Tibial nerve (tissue), 4 donors: ENCODE results near the gene GLIPR1L1. TPM values are rescaled to one million over a fixed set of nuclear protein-coding genes. Genes with fewer than 3 reads are reported as not detected.

ENCODE experiments used
- DNase-seq, 2 donors: peaks; one replicate each; pipeline ENCODE4 v3.0.0-alpha.2; 2019; ENCODE audit warnings: low spot score in 2 of 2
- H3K27ac ChIP-seq, 4 donors: fragments of 200-600 bp; sonication (generic) in 3 of 4; one replicate each; pipeline ENCODE4 v1.5.1; 2017 to 2019; ENCODE audit warnings: mild to moderate bottlenecking in 1 of 4
- H3K27me3 ChIP-seq, 2 donors: fragments of 200-600 bp; sonication (generic) in 1 of 2; one replicate each; pipeline versions ENCODE4 v1.5.1 to v1.6.0; 2017 to 2019
- H3K36me3 ChIP-seq, 3 donors: fragments of 200-600 bp; sonication (generic); one replicate each; pipeline ENCODE4 v1.5.1; 2018 to 2019
- H3K4me1 ChIP-seq, 4 donors: fragments of 200-600 bp; sonication (generic) in 3 of 4; one replicate each; pipeline ENCODE4 v1.5.1; 2017 to 2019
- H3K4me3 ChIP-seq, 4 donors: fragments of 200-600 bp; sonication (generic) in 3 of 4; one replicate each; pipeline ENCODE4 v1.5.1; 2017 to 2019; ENCODE audit warnings: mild to moderate bottlenecking in 1 of 4, moderate library complexity in 1 of 4
- H3K9me3 ChIP-seq, 4 donors: fragments of 200-600 bp; sonication (generic) in 3 of 4; one replicate each; pipeline ENCODE4 v1.5.1; 2017 to 2019
- CTCF ChIP-seq, 5 experiments: fragments of 200-600 bp in 3 of 5; fragments of 450-650 bp in 2 of 5; sonication (generic) in 3 of 5; IDR thresholded peaks; one replicate each; pipeline ENCODE4 v1.5.1; 2016 to 2019; ENCODE audit warnings: antibody characterized with exemption in 5 of 5, mild to moderate bottlenecking in 3 of 5, moderate library complexity in 2 of 5
- EP300 ChIP-seq, 2 donors: sonication (generic); formaldehyde crosslinking; IDR thresholded peaks; one replicate each; pipeline ENCODE4 v1.6.1; 2017; ENCODE audit warnings: antibody characterized with exemption in 2 of 2, mild to moderate bottlenecking in 1 of 2
- POLR2A ChIP-seq, 2 donors: fragments of 450-650 bp; IDR thresholded peaks; one replicate each; pipeline ENCODE4 v1.6.1; 2017; ENCODE audit warnings: antibody characterized with exemption in 2 of 2, mild to moderate bottlenecking in 2 of 2, moderate library complexity in 2 of 2
- WGBS, 2 donors: methylation state at CpG; one replicate each; pipeline ENCODE4 v1.1.5; 2018; 5-methylcytosine and 5-hydroxymethylcytosine counted together
- total RNA-seq, 4 donors: library from RNA; depleted of rRNA; stranded (reverse); fragments of >200 nt; gene quantifications; one replicate each; pipeline ENCODE4 v1.1.0, GENCODE V29; 2016

The GLIPR1L1 gene
- total RNA-seq, 4 donors from 2014 or later: not detected

GRCh38 chr12:75364919-75365318 lies 30.4 kb downstream of the GLIPR1L1 start:
- no peaks in the 10 kb centered on the region for H3K27me3 ChIP-seq
- no peaks in the 10 kb centered on the region for H3K9me3 ChIP-seq
- no peak overlapping the region for H3K4me3 ChIP-seq
- H3K36me3 ChIP-seq: peaks cover 0 to 9% (median 0%) of the 10 kb centered on the region in 3 donors
- peaks cover 0 to 12% (median 2%) of the 10 kb centered on the region in 4 donors for H3K4me1 ChIP-seq
- no peak for DNase-seq
- TF ChIP-seq POLR2A (IDR thresholded peaks at IDR 0.05): no peak
- TF ChIP-seq CTCF (IDR thresholded peaks at IDR 0.05): no peak
- TF ChIP-seq EP300 (IDR thresholded peaks at IDR 0.05): no peak
- H3K27ac ChIP-seq: no peak overlapping the region

GRCh38 chr12:75366629-75367028 lies 32.2 kb downstream of the GLIPR1L1 start:
- Histone ChIP-seq H3K4me3 (no peak overlapping the region), H3K27ac (no peak overlapping the region), H3K4me1 (peaks cover 0 to 12% (median 2%) of the 10 kb centered on the region in 4 donors), H3K27me3 (no peaks in the 10 kb centered on the region), H3K36me3 (no peaks in the 10 kb centered on the region), H3K9me3 (no peaks in the 10 kb centered on the region)
- no peak for TF ChIP-seq CTCF (IDR thresholded peaks at IDR 0.05)
- no peak for TF ChIP-seq POLR2A (IDR thresholded peaks at IDR 0.05)
- no peak for TF ChIP-seq EP300 (IDR thresholded peaks at IDR 0.05)
- no peak for DNase-seq
- 63 to 89% methylated on average over 1 of the region's 1 CpG for WGBS, 2 donors

GRCh38 chr12:75374971-75375370 lies 40.5 kb downstream of the GLIPR1L1 start:
- no peak for TF ChIP-seq CTCF (IDR thresholded peaks at IDR 0.05)
- no peak for TF ChIP-seq POLR2A (IDR thresholded peaks at IDR 0.05)
- no peak for TF ChIP-seq EP300 (IDR thresholded peaks at IDR 0.05)
- peaks cover 0 to 5% (median 0%) of the 10 kb centered on the region in 4 donors for H3K4me1 ChIP-seq
- WGBS, 2 donors: 90 to 92% methylated on average over 2 of the region's 2 CpGs

GRCh38 chr12:75378354-75378753 lies 43.9 kb downstream of the GLIPR1L1 start:
- no peak overlapping the region for H3K4me3 ChIP-seq
- no peaks in the 10 kb centered on the region for H3K36me3 ChIP-seq
- H3K27ac ChIP-seq: no peak overlapping the region
- TF ChIP-seq POLR2A (IDR thresholded peaks at IDR 0.05) (no peak), EP300 (IDR thresholded peaks at IDR 0.05) (no peak)
- no peak for DNase-seq
- peaks cover 0 to 5% (median 0%) of the 10 kb centered on the region in 4 donors for H3K4me1 ChIP-seq
- H3K27me3 ChIP-seq: no peaks in the 10 kb centered on the region
- 85 to 87% methylated on average over 1 of the region's 1 CpG for WGBS, 2 donors
- no peaks in the 10 kb centered on the region for H3K9me3 ChIP-seq

More at GRCh38 chr12:75374971-75375370, 40.5 kb downstream of the GLIPR1L1 start:
- no peaks in the 10 kb centered on the region for H3K27me3 ChIP-seq
- DNase-seq: no peak
- H3K9me3 ChIP-seq: no peaks in the 10 kb centered on the region
- H3K4me3 ChIP-seq: no peak overlapping the region
- H3K36me3 ChIP-seq: no peaks in the 10 kb centered on the region
- no peak overlapping the region for H3K27ac ChIP-seq

- peak overlapping the region in 3 of 4 donors; percentile 8 to 93 (median 90) for H3K27ac ChIP-seq
- no peak for TF ChIP-seq POLR2A (IDR thresholded peaks at IDR 0.05)
- TF ChIP-seq CTCF (IDR thresholded peaks at IDR 0.05): no peak
- TF ChIP-seq EP300 (IDR thresholded peaks at IDR 0.05): no peak
- H3K4me3 ChIP-seq: peak overlapping the region in 1 of 4 donors; percentile 7
- no peaks in the 10 kb centered on the region for H3K27me3 ChIP-seq
- H3K9me3 ChIP-seq: no peaks in the 10 kb centered on the region
- peaks cover 0 to 34% (median 13%) of the 10 kb centered on the region in 4 donors for H3K4me1 ChIP-seq
- WGBS, 2 donors: 97% methylated on average over 1 of the region's 1 CpG
- DNase-seq: no peak
- H3K36me3 ChIP-seq: peaks cover 0 to 10% (median 0%) of the 10 kb centered on the region in 3 donors
Observed at GRCh38 chr12:75389061-75389460, 54.6 kb downstream of the GLIPR1L1 start.
